Measurements from ENCODE around the gene SWT1. TPM values are rescaled to one million over a fixed set of nuclear protein-coding genes. Genes with fewer than 3 reads are reported as not detected.

Gene SWT1
- total RNA-seq, 3 donors from 2014 or later, result 10.5 to 13.9 (median 10.9) TPM

DNA sequence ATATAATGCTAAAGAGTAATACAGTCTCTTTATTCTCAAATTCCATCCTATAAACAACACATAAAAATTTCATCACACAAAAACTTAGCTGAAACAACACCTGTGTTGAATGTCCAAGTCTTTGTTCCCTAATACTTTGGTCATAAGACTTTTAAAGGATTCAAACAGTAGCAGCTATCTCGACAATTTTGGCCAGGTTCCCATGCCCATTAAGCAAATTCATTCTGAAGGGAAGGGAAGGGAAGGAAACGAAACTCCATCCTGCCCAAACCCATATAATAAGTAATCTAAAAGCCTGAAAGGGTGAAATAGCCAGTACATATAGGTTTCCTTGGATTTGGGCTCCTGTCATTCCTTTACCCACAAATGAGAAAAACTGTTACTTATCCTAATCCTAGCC lies 152.6 kb downstream of the SWT1 start:
- peaks cover 0 to under 1% of the 10 kb centered on the region in 2 donors for H3K4me1 ChIP-seq
- no peak for DNase-seq (ENCODE audit: low spot score in 2 of 2)
- no peak overlapping the region for H3K27ac ChIP-seq
- intact Hi-C loops (cut with DNase I; ENCODE audit: low total_unique reads), result no loop called here
- no peak for TF ChIP-seq POLR2A (IDR thresholded peaks at IDR 0.05)
- no peaks in the 10 kb centered on the region for H3K9me3 ChIP-seq
- H3K4me3 ChIP-seq, result no peak overlapping the region
- H3K36me3 ChIP-seq, result peaks cover 5% of the 10 kb centered on the region
- H3K27me3 ChIP-seq, result no peaks in the 10 kb centered on the region

GRCh38 chr1:185311589-185312225 lies 154.7 kb downstream of the SWT1 start:
- peaks cover 0 to 5% of the 10 kb centered on the region in 2 donors for H3K4me1 ChIP-seq
- H3K36me3 ChIP-seq, result no peaks in the 10 kb centered on the region
- intact Hi-C loops (cut with DNase I; ENCODE audit: low total_unique reads), result no loop called here
- TF ChIP-seq POLR2A (IDR thresholded peaks at IDR 0.05) (no peak), POLR2AphosphoS5 (IDR thresholded peaks at IDR 0.05) (no peak)
- TF ChIP-seq, protein P1, sequence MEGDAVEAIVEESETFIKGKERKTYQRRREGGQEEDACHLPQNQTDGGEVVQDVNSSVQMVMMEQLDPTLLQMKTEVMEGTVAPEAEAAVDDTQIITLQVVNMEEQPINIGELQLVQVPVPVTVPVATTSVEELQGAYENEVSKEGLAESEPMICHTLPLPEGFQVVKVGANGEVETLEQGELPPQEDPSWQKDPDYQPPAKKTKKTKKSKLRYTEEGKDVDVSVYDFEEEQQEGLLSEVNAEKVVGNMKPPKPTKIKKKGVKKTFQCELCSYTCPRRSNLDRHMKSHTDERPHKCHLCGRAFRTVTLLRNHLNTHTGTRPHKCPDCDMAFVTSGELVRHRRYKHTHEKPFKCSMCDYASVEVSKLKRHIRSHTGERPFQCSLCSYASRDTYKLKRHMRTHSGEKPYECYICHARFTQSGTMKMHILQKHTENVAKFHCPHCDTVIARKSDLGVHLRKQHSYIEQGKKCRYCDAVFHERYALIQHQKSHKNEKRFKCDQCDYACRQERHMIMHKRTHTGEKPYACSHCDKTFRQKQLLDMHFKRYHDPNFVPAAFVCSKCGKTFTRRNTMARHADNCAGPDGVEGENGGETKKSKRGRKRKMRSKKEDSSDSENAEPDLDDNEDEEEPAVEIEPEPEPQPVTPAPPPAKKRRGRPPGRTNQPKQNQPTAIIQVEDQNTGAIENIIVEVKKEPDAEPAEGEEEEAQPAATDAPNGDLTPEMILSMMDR (IDR thresholded peaks at IDR 0.05), result no peak
- H3K27ac ChIP-seq, result no peak overlapping the region
- no peak for DNase-seq (ENCODE audit: low spot score in 2 of 2)
- H3K27me3 ChIP-seq, result no peaks in the 10 kb centered on the region
- no peaks in the 10 kb centered on the region for H3K9me3 ChIP-seq
- H3K4me3 ChIP-seq, result no peak overlapping the region

DNA sequence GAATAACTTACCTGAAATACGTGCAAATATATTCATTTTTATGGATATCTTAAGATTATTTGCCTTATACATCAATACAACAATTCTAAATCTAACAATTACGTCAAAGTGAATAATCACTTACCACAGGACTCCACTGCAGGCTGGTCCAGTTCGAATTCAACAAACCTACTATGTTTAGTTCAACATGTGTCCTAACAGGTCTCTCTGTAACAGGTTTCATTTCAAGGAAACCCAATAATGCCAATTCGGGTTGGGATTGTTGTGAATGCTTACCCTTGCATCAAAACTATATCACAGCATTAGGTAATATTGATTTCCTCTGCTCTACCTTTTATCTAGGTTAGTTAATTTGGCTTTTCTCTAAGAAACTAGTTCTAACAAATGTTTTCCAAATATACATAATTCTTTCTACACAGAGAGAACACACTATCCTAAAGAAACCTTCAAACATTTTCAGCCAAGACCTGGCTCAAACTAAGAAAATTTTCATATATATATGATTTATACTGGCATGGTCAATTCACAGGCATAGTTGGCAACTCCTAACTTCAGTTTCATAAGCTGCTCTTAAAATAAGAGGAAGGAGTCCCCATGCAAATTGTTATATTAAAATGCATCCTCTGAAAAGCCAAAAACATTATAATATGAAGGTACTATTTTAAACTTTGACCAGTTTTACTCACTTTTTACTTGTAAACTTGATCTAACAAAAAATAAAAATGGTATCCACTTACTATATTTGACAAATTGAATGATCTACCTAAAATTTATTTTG lies 155.6 kb downstream of the SWT1 start:
- Histone ChIP-seq H3K27me3 (no peaks in the 10 kb centered on the region), H3K36me3 (no peaks in the 10 kb centered on the region), H3K27ac (no peak overlapping the region), H3K9me3 (no peaks in the 10 kb centered on the region), H3K4me3 (no peak overlapping the region), H3K4me1 (peaks cover 0 to 5% of the 10 kb centered on the region in 2 donors)
- intact Hi-C loops (cut with DNase I; ENCODE audit: low total_unique reads), result no loop called here
- DNase-seq (ENCODE audit: low spot score in 2 of 2), result no peak
- TF ChIP-seq POLR2AphosphoS5 (IDR thresholded peaks at IDR 0.05) (no peak), POLR2A (IDR thresholded peaks at IDR 0.05) (no peak)
- TF ChIP-seq, protein P1 (IDR thresholded peaks at IDR 0.05), result no peak

GRCh38 chr1:185314411-185314810 lies 157.4 kb downstream of the SWT1 start:
- H3K4me3 ChIP-seq, result peak overlapping the region; percentile 70 to 97 (median 75)
- no peaks in the 10 kb centered on the region for H3K36me3 ChIP-seq
- H3K4me1 ChIP-seq, result peaks cover 0 to 5% of the 10 kb centered on the region in 2 donors
- no peaks in the 10 kb centered on the region for H3K27me3 ChIP-seq
- intact Hi-C loops (cut with DNase I; ENCODE audit: low total_unique reads), result no loop called here
- no peak for TF ChIP-seq POLR2AphosphoS5 (IDR thresholded peaks at IDR 0.05)
- TF ChIP-seq, protein P1 (IDR thresholded peaks at IDR 0.05), result no peak
- no peak for TF ChIP-seq POLR2A (IDR thresholded peaks at IDR 0.05)
- no peak overlapping the region for H3K27ac ChIP-seq
- no peak for DNase-seq (ENCODE audit: low spot score in 2 of 2)
- no peaks in the 10 kb centered on the region for H3K9me3 ChIP-seq

- H3K4me3 ChIP-seq, result peak overlapping the region; percentile 70 to 97 (median 75)
- TF ChIP-seq, protein P1 (IDR thresholded peaks at IDR 0.05), result no peak
- TF ChIP-seq POLR2AphosphoS5 (IDR thresholded peaks at IDR 0.05) (no peak), POLR2A (IDR thresholded peaks at IDR 0.05) (no peak)
- no peak for DNase-seq (ENCODE audit: low spot score in 2 of 2)
- no peaks in the 10 kb centered on the region for H3K36me3 ChIP-seq
- H3K27ac ChIP-seq, result peak overlapping the region; percentile 89 to 91
- H3K27me3 ChIP-seq, result no peaks in the 10 kb centered on the region
- peaks cover 0 to 5% of the 10 kb centered on the region in 2 donors for H3K4me1 ChIP-seq
- intact Hi-C loops (cut with DNase I; ENCODE audit: low total_unique reads), result no loop called here
- H3K9me3 ChIP-seq, result no peaks in the 10 kb centered on the region
These were observed 158.6 kb downstream of the SWT1 start for GRCh38 chr1:185315445-185316071.
